DMS153 treated with DMSO at 0.1 percent for 48 hours (cell line): ENCODE data around the gene IRS2.

Experiments
- DNase-seq: peaks from one replicate; lab custom pipeline; 2025; ENCODE audit not compliant: unreplicated experiment; lab: John Stamatoyannopoulos, UW

Gene IRS2

GRCh38 chr13:109707742-109708617 lies 78.4 kb downstream of the IRS2 start:
- no peak for DNase-seq

DNA sequence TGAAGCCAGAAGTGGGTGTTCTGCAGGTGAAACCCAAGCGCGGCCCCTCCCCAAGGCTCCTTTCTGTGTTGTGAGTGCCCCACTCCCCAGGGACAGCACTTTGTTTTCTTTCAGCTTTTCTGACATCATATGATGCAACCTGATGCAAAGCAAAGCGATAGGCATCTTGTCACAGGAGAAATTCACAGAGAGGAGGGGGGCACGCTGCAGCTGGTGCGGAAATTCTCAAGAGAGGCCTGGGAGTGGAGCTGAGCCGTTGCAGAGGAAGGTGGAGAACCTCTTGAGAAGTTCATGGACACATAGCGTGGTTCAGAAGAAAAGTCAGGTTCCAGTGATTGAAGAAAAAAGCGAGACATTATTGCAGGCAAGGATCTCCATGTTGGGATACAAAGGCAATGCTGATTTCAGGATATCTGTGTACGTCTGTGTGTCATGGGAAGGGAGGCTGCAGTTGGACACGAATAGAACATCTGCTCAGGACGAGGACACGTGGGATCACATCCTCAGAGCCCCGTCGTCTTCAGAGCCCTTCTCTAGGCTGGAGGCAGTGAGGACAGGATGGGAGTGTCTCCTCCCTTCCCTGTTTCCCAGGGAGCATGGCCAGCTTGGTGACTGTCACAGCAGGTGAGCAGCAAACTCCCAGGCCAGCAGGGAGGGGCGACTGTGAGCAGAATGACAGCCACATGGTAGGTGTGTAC lies 79.2 kb downstream of the IRS2 start:
- peak; percentile 75 for DNase-seq

DNA sequence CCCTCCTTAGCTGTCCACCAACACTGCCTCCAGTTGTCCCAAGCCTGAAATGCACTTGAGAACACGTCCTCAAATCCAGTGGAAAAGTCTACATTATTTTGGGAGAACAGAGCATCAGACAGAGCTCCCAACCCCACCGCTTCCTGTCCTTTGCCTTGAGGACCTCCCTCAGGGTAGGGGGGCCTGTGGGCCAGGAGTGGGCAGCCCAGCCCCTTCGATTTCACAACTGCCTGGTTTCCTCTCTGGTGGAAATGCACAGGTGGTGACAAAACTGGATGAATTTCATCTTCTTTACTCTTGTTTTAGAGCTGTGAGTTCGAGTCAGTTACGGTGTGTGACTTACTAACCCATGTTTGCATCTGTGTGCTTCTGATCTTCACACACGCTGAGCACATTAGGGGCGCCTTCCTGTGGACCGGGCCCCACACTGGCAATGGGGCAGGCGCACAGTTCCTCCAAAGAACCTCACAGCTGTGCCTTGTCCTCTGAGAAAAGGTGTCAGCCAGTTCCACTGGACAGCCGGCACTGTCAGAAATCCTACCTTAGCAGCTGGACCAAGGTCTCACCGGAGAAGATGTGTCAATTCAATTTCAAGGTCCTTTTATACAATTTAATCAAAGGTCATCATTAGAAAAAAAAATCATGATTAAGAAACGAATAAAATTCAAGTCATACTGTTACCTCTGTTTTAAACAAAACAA lies 80.2 kb downstream of the IRS2 start:
- no peak for DNase-seq

GRCh38 chr13:109704771-109705635 lies 81.4 kb downstream of the IRS2 start:
- DNase-seq: peak; percentile 54

- no peak for DNase-seq
Measured at GRCh38 chr13:109703250-109703649, 83.1 kb downstream of the IRS2 start.
